ENCODE results near the gene ABCC10. TPM values are rescaled to one million over a fixed set of nuclear protein-coding genes. Genes with fewer than 3 reads are reported as not detected.

The ABCC10 gene
- total RNA-seq, 4 donors from 2014 or later: 10.8 to 23.9 (median 19.3) TPM

DNA sequence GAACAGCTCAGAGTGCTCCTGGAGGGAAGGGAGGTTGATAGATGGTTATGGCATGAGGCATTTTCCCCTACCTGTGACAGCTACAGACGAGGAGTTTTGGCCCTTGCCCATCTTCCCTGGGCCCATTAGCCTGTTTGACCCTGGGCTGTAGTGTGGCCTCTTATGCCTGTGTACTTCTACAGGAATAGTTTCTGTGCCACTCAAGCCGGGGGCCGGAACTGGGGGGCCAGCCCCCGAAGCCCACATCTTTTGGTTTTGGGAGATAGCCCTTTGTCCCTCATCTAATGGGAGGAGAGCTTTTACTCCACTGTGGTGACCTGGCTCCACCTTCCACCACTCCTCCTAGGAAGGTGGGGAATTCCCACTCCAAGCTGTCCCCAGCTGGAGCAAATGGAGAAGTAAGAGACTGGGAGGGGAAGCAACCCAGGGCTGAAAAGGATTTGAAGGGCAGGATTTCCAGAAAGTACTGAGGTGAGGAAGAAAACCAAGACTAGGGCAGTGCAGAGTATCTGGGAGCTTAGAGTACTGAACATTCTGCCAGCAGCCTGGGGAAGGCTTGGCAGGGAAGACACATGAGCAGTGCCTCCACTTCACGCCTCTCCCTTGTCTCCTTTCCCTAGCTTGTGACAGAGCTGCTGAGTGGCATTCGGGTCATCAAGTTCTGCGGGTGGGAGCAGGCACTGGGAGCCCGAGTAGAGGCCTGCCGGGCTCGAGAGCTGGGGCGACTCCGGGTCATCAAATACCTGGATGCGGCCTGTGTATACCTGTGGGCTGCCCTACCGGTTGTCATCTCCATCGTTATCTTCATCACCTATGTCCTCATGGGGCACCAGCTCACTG lies 6.9 kb downstream of the ABCC10 start:
- peaks cover 5 to 37% (median 13%) of the 10 kb centered on the region in 3 donors for H3K36me3 ChIP-seq
- DNase-seq: no peak

DNA sequence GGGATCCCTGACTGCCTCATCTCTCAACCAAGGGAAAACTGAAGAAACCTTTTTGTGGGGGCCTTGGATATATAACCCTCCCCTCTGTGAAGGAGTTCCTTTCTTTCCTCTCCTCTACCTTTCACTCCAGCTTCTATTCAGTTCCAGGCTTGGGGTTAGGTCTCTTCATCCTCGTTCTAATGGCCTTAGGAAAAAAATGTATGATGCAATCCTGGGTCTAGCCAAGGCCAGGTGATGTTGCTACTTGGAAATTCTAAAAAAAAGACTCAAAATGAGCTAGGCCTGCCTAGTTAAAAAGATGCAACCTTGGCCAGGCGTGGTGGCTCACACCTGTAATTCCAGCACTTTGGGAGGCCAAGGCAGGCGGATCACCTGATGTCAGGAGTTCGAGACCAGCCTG lies 7.6 kb downstream of the ABCC10 start:
- no peak for DNase-seq
- 86 to 88% methylated on average over 4 of the region's 4 CpGs for WGBS, 2 donors
- peak overlapping the region in 3 of 4 donors; percentile 67 to 87 (median 85) for H3K27ac ChIP-seq

More for the DNA sequence above, 6.9 kb downstream of the ABCC10 start:
- peak overlapping the region; percentile 38 to 87 (median 76) for H3K27ac ChIP-seq
- H3K9me3 ChIP-seq: no peaks in the 10 kb centered on the region
- no peak overlapping the region for H3K4me3 ChIP-seq
- intact Hi-C loops (cut with DNase I): no loop called here
- H3K27me3 ChIP-seq: no peaks in the 10 kb centered on the region
- TF ChIP-seq, protein P1, sequence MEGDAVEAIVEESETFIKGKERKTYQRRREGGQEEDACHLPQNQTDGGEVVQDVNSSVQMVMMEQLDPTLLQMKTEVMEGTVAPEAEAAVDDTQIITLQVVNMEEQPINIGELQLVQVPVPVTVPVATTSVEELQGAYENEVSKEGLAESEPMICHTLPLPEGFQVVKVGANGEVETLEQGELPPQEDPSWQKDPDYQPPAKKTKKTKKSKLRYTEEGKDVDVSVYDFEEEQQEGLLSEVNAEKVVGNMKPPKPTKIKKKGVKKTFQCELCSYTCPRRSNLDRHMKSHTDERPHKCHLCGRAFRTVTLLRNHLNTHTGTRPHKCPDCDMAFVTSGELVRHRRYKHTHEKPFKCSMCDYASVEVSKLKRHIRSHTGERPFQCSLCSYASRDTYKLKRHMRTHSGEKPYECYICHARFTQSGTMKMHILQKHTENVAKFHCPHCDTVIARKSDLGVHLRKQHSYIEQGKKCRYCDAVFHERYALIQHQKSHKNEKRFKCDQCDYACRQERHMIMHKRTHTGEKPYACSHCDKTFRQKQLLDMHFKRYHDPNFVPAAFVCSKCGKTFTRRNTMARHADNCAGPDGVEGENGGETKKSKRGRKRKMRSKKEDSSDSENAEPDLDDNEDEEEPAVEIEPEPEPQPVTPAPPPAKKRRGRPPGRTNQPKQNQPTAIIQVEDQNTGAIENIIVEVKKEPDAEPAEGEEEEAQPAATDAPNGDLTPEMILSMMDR (IDR thresholded peaks at IDR 0.05): no peak
- no peak for TF ChIP-seq POLR2A (IDR thresholded peaks at IDR 0.05)
- 66 to 76% methylated on average over 6 to 11 of the region's 15 CpGs for WGBS, 2 donors
- peaks cover 25 to 86% (median 50%) of the 10 kb centered on the region in 3 donors for H3K4me1 ChIP-seq

DNA sequence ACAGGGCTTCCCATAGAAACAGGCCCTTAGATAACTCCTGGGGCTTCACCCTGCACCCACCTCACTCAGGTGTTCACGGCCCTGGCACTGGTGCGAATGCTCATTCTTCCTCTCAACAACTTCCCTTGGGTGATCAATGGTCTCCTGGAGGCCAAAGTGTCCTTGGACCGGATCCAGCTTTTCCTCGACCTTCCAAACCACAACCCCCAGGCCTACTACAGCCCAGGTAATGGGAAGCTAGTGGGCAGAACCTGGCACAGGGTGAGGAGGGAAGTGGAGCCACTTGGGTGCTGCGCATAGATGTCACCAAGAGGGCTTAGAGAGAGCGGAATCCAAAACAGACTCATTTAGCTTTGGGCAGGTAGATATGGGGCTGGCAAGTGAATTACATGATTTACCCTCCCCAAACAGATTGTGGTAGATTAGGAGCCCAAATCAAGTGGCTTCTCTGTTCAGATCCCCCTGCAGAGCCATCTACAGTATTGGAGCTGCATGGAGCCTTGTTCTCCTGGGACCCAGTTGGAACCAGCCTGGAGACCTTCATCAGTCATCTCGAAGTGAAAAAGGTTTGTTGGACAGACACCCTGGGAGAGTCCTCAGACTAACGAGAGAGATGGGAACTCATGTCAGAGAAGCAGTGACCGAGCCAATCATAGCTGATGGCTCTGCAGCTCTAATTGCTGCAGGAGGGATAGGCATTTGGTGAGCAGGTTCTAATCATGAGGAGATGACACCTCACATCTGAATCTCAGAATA lies 8.5 kb downstream of the ABCC10 start:
- WGBS, 2 donors: 51 to 67% methylated on average over 5 to 9 of the region's 9 CpGs
- intact Hi-C loops (cut with DNase I): no loop called here
- H3K4me1 ChIP-seq: peaks cover 25 to 77% (median 45%) of the 10 kb centered on the region in 3 donors
- no peak for DNase-seq
- no peaks in the 10 kb centered on the region for H3K9me3 ChIP-seq
- no peak for TF ChIP-seq POLR2A (IDR thresholded peaks at IDR 0.05)
- TF ChIP-seq, protein P1 (IDR thresholded peaks at IDR 0.05): no peak
- peaks cover 7 to 54% (median 13%) of the 10 kb centered on the region in 3 donors for H3K36me3 ChIP-seq
- H3K27me3 ChIP-seq: no peaks in the 10 kb centered on the region
- H3K4me3 ChIP-seq: no peak overlapping the region
- peak overlapping the region; percentile 67 to 87 (median 84) for H3K27ac ChIP-seq

More for the DNA sequence above, 7.6 kb downstream of the ABCC10 start:
- Histone ChIP-seq H3K36me3 (peaks cover 7 to 45% (median 13%) of the 10 kb centered on the region in 3 donors), H3K4me3 (no peak overlapping the region), H3K4me1 (peaks cover 25 to 82% (median 45%) of the 10 kb centered on the region in 3 donors), H3K9me3 (no peaks in the 10 kb centered on the region), H3K27me3 (no peaks in the 10 kb centered on the region)
- intact Hi-C loops (cut with DNase I): no loop called here
- TF ChIP-seq, protein P1 (IDR thresholded peaks at IDR 0.05): no peak
- no peak for TF ChIP-seq POLR2A (IDR thresholded peaks at IDR 0.05)

DNA sequence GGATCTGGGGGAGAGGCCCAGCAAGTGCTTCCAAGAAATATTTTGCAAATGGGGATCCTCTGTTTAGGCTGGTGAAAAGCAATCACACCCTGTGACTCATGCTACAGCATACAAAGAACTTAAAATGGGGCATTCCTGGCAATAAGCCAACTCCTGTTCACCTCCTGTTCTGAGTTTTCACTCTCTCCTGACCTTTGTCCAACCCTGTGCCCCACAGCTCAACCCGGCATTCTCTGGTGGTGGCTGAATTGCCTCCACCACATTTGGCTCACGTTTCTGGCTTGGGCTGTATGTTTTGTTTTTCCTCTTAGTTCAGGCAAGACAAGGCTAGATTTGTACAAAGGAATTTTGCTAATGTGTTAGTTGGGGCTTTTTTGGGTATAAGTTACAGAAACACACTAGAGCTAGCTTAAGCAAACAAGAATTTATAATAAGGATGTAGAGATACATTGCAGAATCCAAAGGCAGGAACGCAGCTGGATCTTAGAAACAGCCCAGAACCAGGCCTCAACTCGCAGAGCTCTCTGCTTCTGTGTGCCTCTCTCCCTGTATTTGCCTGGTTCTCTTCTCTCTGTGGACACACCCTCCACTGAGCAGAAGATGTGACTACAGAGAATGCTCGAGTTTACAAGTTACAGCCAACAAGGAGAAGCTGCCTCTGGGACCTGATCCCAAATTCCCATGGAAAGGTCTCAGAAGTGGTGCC lies 9.4 kb downstream of the ABCC10 start:
- H3K36me3 ChIP-seq: peaks cover 7 to 62% (median 13%) of the 10 kb centered on the region in 3 donors
- TF ChIP-seq, protein P1 (IDR thresholded peaks at IDR 0.05): no peak
- no peak for TF ChIP-seq POLR2A (IDR thresholded peaks at IDR 0.05)
- H3K27ac ChIP-seq: peak overlapping the region; percentile 67 to 87 (median 84)
- H3K9me3 ChIP-seq: no peaks in the 10 kb centered on the region
- no peak for DNase-seq
- peak overlapping the region in 1 of 4 donors; percentile 4 for H3K4me3 ChIP-seq
- WGBS, 2 donors: 19 to 31% methylated on average over 5 of the region's 5 CpGs
- no peaks in the 10 kb centered on the region for H3K27me3 ChIP-seq
- intact Hi-C loops (cut with DNase I): no loop called here
- peaks cover 25 to 77% (median 45%) of the 10 kb centered on the region in 3 donors for H3K4me1 ChIP-seq

Measured in esophagus squamous epithelium (tissue), 5 donors.